MM.1S (cell line): ENCODE data around the gene CERS6.

ENCODE experiments used
- DNase-seq: peaks from one replicate; pipeline ENCODE4 v3.0.0-alpha.2; 2015
- H2AFZ ChIP-seq: fragments of 300-600 bp; sonication (generic); 2 replicates; pipeline ENCODE4 v1.6.0; 2016; ENCODE audit warnings: antibody characterized with exemption, low read length
- H3F3A ChIP-seq: fragments of 300-600 bp; sonication (generic); 2 replicates; pipeline ENCODE4 v1.6.1; 2016; ENCODE audit warnings: mild to moderate bottlenecking, antibody characterized with exemption, low read length, moderate library complexity, mixed read lengths; ENCODE audit not compliant: insufficient read depth
- H3K27ac ChIP-seq: fragments of 300-600 bp; sonication (generic); 2 replicates; pipeline ENCODE4 v1.5.1; 2016; ENCODE audit warnings: mild to moderate bottlenecking, low read length
- H3K27me3 ChIP-seq: fragments of 300-600 bp; sonication (generic); replicated peaks from 2 replicates; pipeline ENCODE4 v1.6.0; 2016; ENCODE audit warnings: low read length; ENCODE audit not compliant: insufficient read depth
- H3K36me3 ChIP-seq: fragments of 300-600 bp; sonication (generic); replicated peaks from 2 replicates; pipeline ENCODE4 v1.6.1; 2016; ENCODE audit warnings: mild to moderate bottlenecking, low read length, mixed read lengths; ENCODE audit not compliant: insufficient read depth
- H3K4me1 ChIP-seq: fragments of 300-600 bp; sonication (generic); 2 replicates; pipeline ENCODE4 v1.6.1; 2016; ENCODE audit warnings: low read length, mixed read lengths
- H3K4me2 ChIP-seq: fragments of 300-600 bp; sonication (generic); 2 replicates; pipeline ENCODE4 v1.6.0; 2016; ENCODE audit warnings: low read depth, low read length
- H3K4me3 ChIP-seq: fragments of 300-600 bp; sonication (generic); 2 replicates; pipeline ENCODE4 v1.5.1; 2016; ENCODE audit warnings: low read length, mixed read lengths
- H3K79me2 ChIP-seq: fragments of 300-600 bp; sonication (generic); 2 replicates; pipeline ENCODE4 v1.6.1; 2016; ENCODE audit warnings: mixed run types, low read length, mixed read lengths
- H3K9ac ChIP-seq: fragments of 300-600 bp; sonication (generic); 2 replicates; pipeline ENCODE4 v1.6.1; 2016; ENCODE audit warnings: low read length, mixed read lengths
- H3K9me2 ChIP-seq: fragments of 300-600 bp; sonication (generic); replicated peaks from 2 replicates; pipeline ENCODE4 v1.6.1; 2016; ENCODE audit warnings: mild to moderate bottlenecking, low read length, mixed read lengths; ENCODE audit not compliant: insufficient read depth
- H3K9me3 ChIP-seq: fragments of 300-600 bp; sonication (generic); replicated peaks from 2 replicates; pipeline ENCODE4 v1.6.1; 2016; ENCODE audit warnings: mild to moderate bottlenecking, low read length, mixed read lengths; ENCODE audit not compliant: insufficient read depth
- H4K20me1 ChIP-seq: fragments of 300-600 bp; sonication (generic); 2 replicates; pipeline ENCODE4 v1.6.1; 2016; ENCODE audit warnings: mild to moderate bottlenecking, low read length, moderate library complexity, mixed read lengths; ENCODE audit not compliant: insufficient read depth
- CTCF ChIP-seq: fragments of 300-600 bp; sonication (generic); IDR thresholded peaks from 2 replicates; pipeline ENCODE4 v1.5.1; 2016; ENCODE audit warnings: antibody characterized with exemption, low read length, mixed read lengths
- EZH2 ChIP-seq: fragments of 300-600 bp; sonication (generic); optimal IDR thresholded peaks from 2 replicates; pipeline ENCODE3; 2017; ENCODE audit warnings: low read depth, mild to moderate bottlenecking, antibody characterized with exemption, low read length, mixed read lengths
- EZH2phosphoT487 ChIP-seq: fragments of 300-600 bp; sonication (generic); IDR thresholded peaks from 2 replicates; pipeline ENCODE4 v1.6.1; 2018; ENCODE audit warnings: antibody characterized with exemption, low read length

CERS6 gene

DNA sequence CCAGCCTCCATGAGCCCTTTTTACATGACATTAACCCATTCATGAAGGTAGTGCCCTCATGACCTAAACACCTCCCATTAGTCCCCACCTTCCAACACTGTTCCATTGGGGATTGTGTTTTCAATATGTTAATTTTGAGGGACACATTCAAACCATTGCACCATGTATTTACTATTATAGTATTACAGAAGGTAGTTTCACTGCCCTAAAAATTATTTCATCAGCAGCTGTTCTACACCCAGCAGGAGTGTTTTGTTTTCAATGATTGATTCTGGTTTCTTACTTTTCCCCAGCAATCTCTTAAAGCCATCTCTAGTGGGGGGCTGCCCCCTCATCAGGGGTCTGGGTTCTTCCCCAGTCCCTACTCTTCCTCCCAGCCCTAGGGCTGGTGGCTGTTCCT, 71.9 kb downstream of the CERS6 start:
- Histone ChIP-seq H2AFZ (no peak overlapping the region), H3K36me3 (no peaks in the 10 kb centered on the region), H3K27ac (no peak overlapping the region), H3K27me3 (no peaks in the 10 kb centered on the region), H3K4me1 (no peaks in the 10 kb centered on the region), H3K9me3 (no peaks in the 10 kb centered on the region), H3K4me3 (no peak overlapping the region), H3F3A (no peaks in the 10 kb centered on the region), H3K4me2 (no peak overlapping the region), H4K20me1 (no peaks in the 10 kb centered on the region), H3K9me2 (no peaks in the 10 kb centered on the region), H3K79me2 (peaks cover 84% of the 10 kb centered on the region), H3K9ac (no peak overlapping the region)
- DNase-seq = no peak
- TF ChIP-seq EZH2 (no peak), CTCF (no peak), EZH2phosphoT487 (no peak)

DNA sequence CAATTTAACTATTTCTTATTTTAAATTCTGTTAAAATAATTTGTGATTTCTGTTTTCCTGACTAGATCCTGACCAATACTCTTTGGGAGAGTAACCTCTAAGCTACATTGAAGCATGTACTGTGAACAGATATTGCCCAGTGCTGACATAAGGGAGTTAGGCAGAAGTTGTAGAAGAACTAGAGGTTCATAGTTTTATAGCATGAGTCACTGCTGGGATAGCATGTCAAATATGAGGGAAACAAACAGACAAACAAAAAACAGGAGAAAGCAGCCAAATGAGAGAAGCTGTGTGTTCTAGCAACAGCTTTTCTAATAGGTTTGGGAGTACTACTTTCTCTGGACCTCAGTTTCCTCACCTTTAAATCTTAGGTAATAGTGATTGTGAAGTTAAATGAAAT, 72.4 kb downstream of the CERS6 start:
- no peaks in the 10 kb centered on the region for H3K27me3 ChIP-seq
- no peak overlapping the region for H2AFZ ChIP-seq
- no peak overlapping the region for H3K27ac ChIP-seq
- TF ChIP-seq EZH2phosphoT487 (no peak), EZH2 (no peak), CTCF (no peak)
- H3K4me2 ChIP-seq = no peak overlapping the region
- H3K4me3 ChIP-seq = no peak overlapping the region
- H3F3A ChIP-seq = no peaks in the 10 kb centered on the region
- H4K20me1 ChIP-seq = no peaks in the 10 kb centered on the region
- no peaks in the 10 kb centered on the region for H3K9me2 ChIP-seq
- no peak overlapping the region for H3K9ac ChIP-seq
- H3K36me3 ChIP-seq = no peaks in the 10 kb centered on the region
- H3K9me3 ChIP-seq = no peaks in the 10 kb centered on the region
- peaks cover 84% of the 10 kb centered on the region for H3K79me2 ChIP-seq
- no peaks in the 10 kb centered on the region for H3K4me1 ChIP-seq
- no peak for DNase-seq

GRCh38 chr2:168529054-168529833, 73.2 kb downstream of the CERS6 start:
- no peaks in the 10 kb centered on the region for H4K20me1 ChIP-seq
- no peaks in the 10 kb centered on the region for H3K9me2 ChIP-seq
- H3K4me1 ChIP-seq = no peaks in the 10 kb centered on the region
- TF ChIP-seq EZH2 (no peak), EZH2phosphoT487 (no peak), CTCF (no peak)
- H3K27ac ChIP-seq = no peak overlapping the region
- no peak overlapping the region for H3K4me3 ChIP-seq
- H2AFZ ChIP-seq = no peak overlapping the region
- H3K9ac ChIP-seq = no peak overlapping the region
- DNase-seq = no peak
- H3F3A ChIP-seq = no peaks in the 10 kb centered on the region
- H3K79me2 ChIP-seq = peaks cover 84% of the 10 kb centered on the region
- H3K9me3 ChIP-seq = no peaks in the 10 kb centered on the region
- no peaks in the 10 kb centered on the region for H3K27me3 ChIP-seq
- H3K4me2 ChIP-seq = no peak overlapping the region
- H3K36me3 ChIP-seq = no peaks in the 10 kb centered on the region
